Stimulated activated CD4-positive, alpha-beta T cell treated with anti-CD3 and anti-CD28 coated beads, Interleukin-4, amount 100 ng/mL, for 24 hours (primary cell): Measurements from ENCODE around the gene CDH22.

Experiments used
- DNase-seq: peaks from one replicate; pipeline ENCODE4 v3.0.0-alpha.2; 2020

Gene CDH22

GRCh38 chr20:46293084-46293483 is 15.2 kb downstream of the CDH22 start:
- no peak for DNase-seq

- DNase-seq = no peak
These were observed 16.9 kb downstream of the CDH22 start for GRCh38 chr20:46291401-46291800.

GRCh38 chr20:46289432-46289831 is 18.9 kb downstream of the CDH22 start:
- DNase-seq = no peak

GRCh38 chr20:46286977-46287376 is 21.3 kb downstream of the CDH22 start:
- DNase-seq = no peak

- DNase-seq = no peak
These were observed 21.9 kb downstream of the CDH22 start for GRCh38 chr20:46286382-46286781.

- DNase-seq = no peak
These were observed 22.6 kb downstream of the CDH22 start for GRCh38 chr20:46285740-46286139.

- DNase-seq = no peak
These were observed 23.2 kb downstream of the CDH22 start for GRCh38 chr20:46285072-46285471.

GRCh38 chr20:46284040-46284427 is 24.3 kb downstream of the CDH22 start:
- DNase-seq = no peak

GRCh38 chr20:46283426-46284039 is 24.8 kb downstream of the CDH22 start:
- DNase-seq = no peak

GRCh38 chr20:46282669-46283068 is 25.6 kb downstream of the CDH22 start:
- no peak for DNase-seq

- no peak for DNase-seq
These were observed 29.2 kb downstream of the CDH22 start for GRCh38 chr20:46279103-46279502.

- no peak for DNase-seq
These were observed 30.7 kb downstream of the CDH22 start for GRCh38 chr20:46277602-46278001.

- no peak for DNase-seq
These were observed 31.8 kb downstream of the CDH22 start for GRCh38 chr20:46276531-46276930.

GRCh38 chr20:46275091-46275490 is 33.2 kb downstream of the CDH22 start:
- DNase-seq = no peak

GRCh38 chr20:46273717-46274116 is 34.6 kb downstream of the CDH22 start:
- no peak for DNase-seq

- no peak for DNase-seq
These were observed 35.8 kb downstream of the CDH22 start for GRCh38 chr20:46272389-46273047.

GRCh38 chr20:46270977-46271744 is 37.1 kb downstream of the CDH22 start:
- no peak for DNase-seq

GRCh38 chr20:46269372-46269771 is 38.9 kb downstream of the CDH22 start:
- DNase-seq = no peak

- no peak for DNase-seq
These were observed 39.6 kb downstream of the CDH22 start for GRCh38 chr20:46268662-46269061.

GRCh38 chr20:46268131-46268614 is 40.1 kb downstream of the CDH22 start:
- no peak for DNase-seq

- DNase-seq = no peak
These were observed 40.9 kb downstream of the CDH22 start for GRCh38 chr20:46267108-46268105.

- no peak for DNase-seq
These were observed 42.8 kb downstream of the CDH22 start for GRCh38 chr20:46265539-46265938.
